PC-3 (cell line): ENCODE data around the gene AOPEP. TPM values are rescaled to one million over a fixed set of nuclear protein-coding genes. Genes with fewer than 3 reads are reported as not detected.

ENCODE experiments used
- ATAC-seq: fragments of 200-7000 bp; cut with Tn5 transposase; 2 replicates; pipeline ENCODE4 v1.9.1; 2020; ENCODE audit warnings: mild to moderate bottlenecking, moderate library complexity
- BruUV-seq: library from RNA; stranded (reverse); fragments of 400-500 nt; replicated peaks from 2 replicates; lab custom pipeline; 2021; lab: Mats Ljungman, UMichigan
- CTCF ChIA-PET: fragments of 300-600 bp; sonication (Branson Sonifier 250); formaldehyde crosslinking; loops from one replicate; lab custom pipeline; 2022; ENCODE audit warnings: antibody characterized with exemption; lab: Charles Lee
- POLR2A ChIA-PET: fragments of 300-600 bp; sonication (Branson Sonifier 250); formaldehyde crosslinking; loops from one replicate; lab custom pipeline; 2022; ENCODE audit warnings: antibody characterized with exemption; ENCODE audit not compliant: unreplicated experiment; lab: Charles Lee
- DNase-seq: peaks from one replicate; pipeline ENCODE4 v3.0.0-alpha.2; 2015
- H2AFZ ChIP-seq: fragments of 300-600 bp; sonication (generic); 2 replicates; pipeline ENCODE4 v1.6.0; 2016; ENCODE audit warnings: antibody characterized with exemption, low read length
- H3F3A ChIP-seq: fragments of 300-600 bp; sonication (generic); one replicate; pipeline ENCODE4 v1.6.0; 2017; ENCODE audit warnings: antibody characterized with exemption, low read length, control low read depth, mild to moderate bottlenecking; ENCODE audit not compliant: unreplicated experiment
- H3K27ac ChIP-seq: fragments of 300-600 bp; sonication (generic); 2 replicates; pipeline ENCODE4 v1.5.1; 2016; ENCODE audit warnings: mild to moderate bottlenecking, low read length
- H3K27me3 ChIP-seq: fragments of 300-600 bp; sonication (generic); 2 replicates; pipeline ENCODE4 v1.6.1; 2016; ENCODE audit warnings: low read length, mixed read lengths
- H3K36me3 ChIP-seq: fragments of 300-600 bp; sonication (generic); 2 replicates; pipeline ENCODE4 v1.6.1; 2016; ENCODE audit warnings: low read depth, mixed run types, low read length, mixed read lengths
- H3K4me1 ChIP-seq: fragments of 300-600 bp; sonication (generic); 2 replicates; pipeline ENCODE4 v1.5.1; 2016; ENCODE audit warnings: low read length; ENCODE audit not compliant: insufficient read depth
- H3K4me2 ChIP-seq: fragments of 300-600 bp; sonication (generic); 2 replicates; pipeline ENCODE4 v1.6.0; 2016; ENCODE audit warnings: low read length
- H3K4me3 ChIP-seq: fragments of 300-600 bp; sonication (generic); 2 replicates; pipeline ENCODE4 v1.5.1; 2016; ENCODE audit warnings: mild to moderate bottlenecking, low read length, mixed read lengths
- H3K79me2 ChIP-seq: fragments of 300-600 bp; sonication (generic); 2 replicates; pipeline ENCODE4 v1.6.1; 2017; ENCODE audit warnings: low read length, mixed read lengths
- H3K9ac ChIP-seq: fragments of 300-600 bp; sonication (generic); 2 replicates; pipeline ENCODE4 v1.6.0; 2016; ENCODE audit warnings: mild to moderate bottlenecking, low read length
- H3K9me2 ChIP-seq: fragments of 300-600 bp; sonication (generic); replicated peaks from 2 replicates; pipeline ENCODE4 v1.6.1; 2016; ENCODE audit warnings: mixed run types, low read length, mixed read lengths
- H3K9me3 ChIP-seq: fragments of 300-600 bp; sonication (generic); 2 replicates; pipeline ENCODE4 v1.6.1; 2016; ENCODE audit warnings: low read length, mixed read lengths
- H4K20me1 ChIP-seq: fragments of 300-600 bp; sonication (generic); 2 replicates; pipeline ENCODE4 v1.6.1; 2016; ENCODE audit warnings: low read length, mixed read lengths
- EZH2 ChIP-seq: fragments of 300-600 bp; sonication (generic); IDR thresholded peaks from one replicate; pipeline ENCODE4 v1.6.1; 2017; ENCODE audit warnings: antibody characterized with exemption, mild to moderate bottlenecking, low read length; ENCODE audit not compliant: unreplicated experiment
- EZH2phosphoT487 ChIP-seq: fragments of 300-600 bp; sonication (generic); IDR thresholded peaks from 2 replicates; pipeline ENCODE4 v1.6.1; 2018; ENCODE audit warnings: mild to moderate bottlenecking, antibody characterized with exemption, low read length, borderline replicate concordance
- intact Hi-C: fragments of 100-400 bp; cut with micrococcal nuclease; formaldehyde crosslinking; loops from 2 replicates; pipeline ENCODE4 v1.9.0; 2023
- total RNA-seq: library from RNA; depleted of rRNA; stranded (reverse); fragments of >200 nt; gene quantifications from 2 replicates; pipeline ENCODE4 v1.2.3, GENCODE V29; 2014
- TF ChIP-seq, protein P1 (sequence below): fragments of 300-600 bp; sonication (generic); conservative IDR thresholded peaks from 2 replicates; pipeline ENCODE4 v1.5.1; 2017; ENCODE audit warnings: antibody characterized with exemption, low read depth, mild to moderate bottlenecking, low read length

Gene AOPEP
- total RNA-seq, 1 experiment from 2014 or later: 23.1 TPM

DNA sequence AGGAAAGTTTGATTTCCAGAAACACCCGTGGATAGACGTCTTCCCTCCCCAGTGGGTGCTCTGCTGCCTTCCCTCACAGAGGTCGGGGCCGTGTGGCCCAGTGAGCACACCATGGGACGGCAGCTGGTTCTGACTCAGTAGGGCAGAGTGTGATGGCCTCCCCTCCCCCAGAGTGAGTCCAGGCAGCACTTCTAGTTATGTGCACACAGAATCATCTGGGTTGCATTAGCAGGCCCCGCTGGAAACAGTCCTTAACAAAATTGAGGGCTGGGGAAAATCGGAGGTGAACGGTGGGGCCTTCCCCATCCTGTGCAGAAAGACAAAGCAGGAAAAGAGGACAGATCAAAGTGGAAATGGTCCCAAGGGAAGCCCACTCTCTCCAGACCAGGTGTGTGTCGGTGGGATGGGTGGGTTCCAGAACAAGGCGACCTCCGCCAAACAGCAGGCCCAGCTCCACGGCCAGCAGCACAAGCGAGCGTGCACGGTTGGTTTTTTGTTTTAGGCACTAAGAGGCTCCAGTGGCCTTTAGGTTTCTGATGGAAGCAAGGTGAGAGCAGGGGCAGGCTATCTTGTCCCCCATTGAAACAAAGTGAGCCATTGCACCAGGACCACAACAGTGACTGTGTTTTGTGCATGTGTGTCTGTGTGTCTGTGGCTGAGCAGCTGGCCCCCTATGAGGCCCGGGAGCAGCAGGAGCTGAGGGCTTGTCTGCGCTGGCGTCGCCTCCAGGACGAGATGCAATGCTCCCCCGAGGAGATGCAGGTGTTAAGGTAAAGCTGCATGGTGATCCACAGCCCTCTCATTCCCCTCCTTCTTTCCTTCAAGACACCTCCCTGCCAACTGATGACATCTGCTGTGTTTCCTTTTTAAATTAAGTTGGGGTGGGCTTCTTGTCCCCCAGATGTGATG lies 201.5 kb downstream of the AOPEP start:
- no peaks in the 10 kb centered on the region for H3F3A ChIP-seq
- TF ChIP-seq EZH2phosphoT487 (no peak), EZH2 (no peak)
- TF ChIP-seq, protein P1, sequence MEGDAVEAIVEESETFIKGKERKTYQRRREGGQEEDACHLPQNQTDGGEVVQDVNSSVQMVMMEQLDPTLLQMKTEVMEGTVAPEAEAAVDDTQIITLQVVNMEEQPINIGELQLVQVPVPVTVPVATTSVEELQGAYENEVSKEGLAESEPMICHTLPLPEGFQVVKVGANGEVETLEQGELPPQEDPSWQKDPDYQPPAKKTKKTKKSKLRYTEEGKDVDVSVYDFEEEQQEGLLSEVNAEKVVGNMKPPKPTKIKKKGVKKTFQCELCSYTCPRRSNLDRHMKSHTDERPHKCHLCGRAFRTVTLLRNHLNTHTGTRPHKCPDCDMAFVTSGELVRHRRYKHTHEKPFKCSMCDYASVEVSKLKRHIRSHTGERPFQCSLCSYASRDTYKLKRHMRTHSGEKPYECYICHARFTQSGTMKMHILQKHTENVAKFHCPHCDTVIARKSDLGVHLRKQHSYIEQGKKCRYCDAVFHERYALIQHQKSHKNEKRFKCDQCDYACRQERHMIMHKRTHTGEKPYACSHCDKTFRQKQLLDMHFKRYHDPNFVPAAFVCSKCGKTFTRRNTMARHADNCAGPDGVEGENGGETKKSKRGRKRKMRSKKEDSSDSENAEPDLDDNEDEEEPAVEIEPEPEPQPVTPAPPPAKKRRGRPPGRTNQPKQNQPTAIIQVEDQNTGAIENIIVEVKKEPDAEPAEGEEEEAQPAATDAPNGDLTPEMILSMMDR: no peak
- DNase-seq (no peak), ATAC-seq (no peak)
- H3K4me1 ChIP-seq: peaks cover 20% of the 10 kb centered on the region
- no TSS peak for BruUV-seq
- H3K4me3 ChIP-seq: no peak overlapping the region
- ChIA-PET CTCF (no interaction called here), POLR2A (no interaction called here)
- no peaks in the 10 kb centered on the region for H3K9me2 ChIP-seq
- no peaks in the 10 kb centered on the region for H3K36me3 ChIP-seq
- no peak overlapping the region for H2AFZ ChIP-seq
- H3K4me2 ChIP-seq: no peak overlapping the region
- H3K27me3 ChIP-seq: no peaks in the 10 kb centered on the region
- H3K9ac ChIP-seq: peak overlapping the region; percentile 54
- H3K27ac ChIP-seq: peak overlapping the region; percentile 98
- peaks cover 6% of the 10 kb centered on the region; the same call in 1 of the 2 replicates for H3K79me2 ChIP-seq
- no peaks in the 10 kb centered on the region for H4K20me1 ChIP-seq
- no peaks in the 10 kb centered on the region for H3K9me3 ChIP-seq
- intact Hi-C loops: no loop called here

DNA sequence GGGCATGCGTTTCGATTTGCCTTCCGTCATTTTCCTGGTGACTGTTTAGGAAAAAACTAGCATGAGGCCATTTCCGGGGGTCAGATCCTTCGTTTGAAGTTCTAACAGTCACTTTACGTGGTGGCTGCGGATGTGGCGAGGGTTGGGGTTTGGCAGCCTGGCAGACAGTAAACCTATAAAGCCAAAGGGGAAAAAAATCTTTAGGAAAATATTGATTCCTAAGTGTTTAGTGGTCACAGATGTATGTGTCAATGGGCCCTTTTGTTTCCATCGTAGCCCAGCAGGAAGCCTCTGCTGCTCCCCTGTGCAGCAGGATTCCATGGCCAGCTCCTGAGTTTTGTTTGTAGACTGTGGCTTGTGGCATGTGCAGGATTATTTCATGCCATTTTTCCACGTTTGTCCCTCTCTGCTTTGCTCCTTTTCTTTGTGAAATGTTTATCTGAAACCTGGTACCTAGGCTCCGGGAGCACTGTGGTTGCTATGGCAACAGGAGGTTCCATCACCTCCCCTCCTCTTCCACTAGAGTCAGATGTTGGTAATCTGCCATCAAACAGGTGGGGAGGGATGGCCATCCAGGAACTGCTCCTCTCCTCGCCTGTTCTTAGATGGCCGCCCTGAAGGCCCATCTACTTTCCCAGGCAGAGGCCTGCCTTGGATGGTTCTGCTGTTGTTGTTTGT lies 202.3 kb downstream of the AOPEP start:
- H2AFZ ChIP-seq: no peak overlapping the region
- peak overlapping the region; percentile 98 for H3K27ac ChIP-seq
- no peak overlapping the region for H3K4me3 ChIP-seq
- CTCF ChIA-PET: no interaction called here
- no peaks in the 10 kb centered on the region for H3K36me3 ChIP-seq
- H3K9me2 ChIP-seq: no peaks in the 10 kb centered on the region
- peak overlapping the region; percentile 80 for H3K9ac ChIP-seq
- ATAC-seq: no peak
- H4K20me1 ChIP-seq: no peaks in the 10 kb centered on the region
- TF ChIP-seq EZH2phosphoT487 (no peak), EZH2 (no peak)
- TF ChIP-seq, protein P1: no peak
- POLR2A ChIA-PET: no interaction called here
- no TSS peak for BruUV-seq
- intact Hi-C loops: no loop called here
- no peaks in the 10 kb centered on the region for H3K9me3 ChIP-seq
- 0 out of 2 replicates have a peak overlapping the region, but pooled peaks have one; percentile 29 for H3K4me2 ChIP-seq
- H3K79me2 ChIP-seq: no peaks in the 10 kb centered on the region
- DNase-seq: peak; percentile 51
- H3F3A ChIP-seq: no peaks in the 10 kb centered on the region
- H3K4me1 ChIP-seq: peaks cover 12% of the 10 kb centered on the region
- no peaks in the 10 kb centered on the region for H3K27me3 ChIP-seq
